Fibroblast of villous mesenchyme (primary cell): ENCODE data around the gene ANKRD31. TPM values are rescaled to one million over a fixed set of nuclear protein-coding genes. Genes with fewer than 3 reads are reported as not detected.

Source experiments
- DNase-seq: peaks from one replicate; pipeline ENCODE4 v3.0.0-alpha.2; 2010; ENCODE audit warnings: low read depth
- H3K4me3 ChIP-seq: 2 replicates; pipeline ENCODE4 v1.5.1; 2011; ENCODE audit warnings: low read depth, mild to moderate bottlenecking, low read length
- total RNA-seq: library from RNA; depleted of rRNA; stranded (reverse); fragments of >200 nt; gene quantifications from 2 replicates; pipeline ENCODE4 v1.2.3, GENCODE V29; 2012
- TF ChIP-seq, protein P1 (sequence below): IDR thresholded peaks from 2 replicates; pipeline ENCODE4 v1.5.1; 2012; ENCODE audit warnings: low read depth, mild to moderate bottlenecking, low read length; ENCODE audit not compliant: insufficient read depth

Gene ANKRD31
- total RNA-seq, 1 donor = under 0.01 TPM

- TF ChIP-seq, protein P1, sequence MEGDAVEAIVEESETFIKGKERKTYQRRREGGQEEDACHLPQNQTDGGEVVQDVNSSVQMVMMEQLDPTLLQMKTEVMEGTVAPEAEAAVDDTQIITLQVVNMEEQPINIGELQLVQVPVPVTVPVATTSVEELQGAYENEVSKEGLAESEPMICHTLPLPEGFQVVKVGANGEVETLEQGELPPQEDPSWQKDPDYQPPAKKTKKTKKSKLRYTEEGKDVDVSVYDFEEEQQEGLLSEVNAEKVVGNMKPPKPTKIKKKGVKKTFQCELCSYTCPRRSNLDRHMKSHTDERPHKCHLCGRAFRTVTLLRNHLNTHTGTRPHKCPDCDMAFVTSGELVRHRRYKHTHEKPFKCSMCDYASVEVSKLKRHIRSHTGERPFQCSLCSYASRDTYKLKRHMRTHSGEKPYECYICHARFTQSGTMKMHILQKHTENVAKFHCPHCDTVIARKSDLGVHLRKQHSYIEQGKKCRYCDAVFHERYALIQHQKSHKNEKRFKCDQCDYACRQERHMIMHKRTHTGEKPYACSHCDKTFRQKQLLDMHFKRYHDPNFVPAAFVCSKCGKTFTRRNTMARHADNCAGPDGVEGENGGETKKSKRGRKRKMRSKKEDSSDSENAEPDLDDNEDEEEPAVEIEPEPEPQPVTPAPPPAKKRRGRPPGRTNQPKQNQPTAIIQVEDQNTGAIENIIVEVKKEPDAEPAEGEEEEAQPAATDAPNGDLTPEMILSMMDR = no peak
- DNase-seq = no peak
- no peak overlapping the region for H3K4me3 ChIP-seq
Measured at GRCh38 chr5:75044406-75044805, 192.3 kb downstream of the ANKRD31 start.

- H3K4me3 ChIP-seq = no peak overlapping the region
- DNase-seq = no peak
- TF ChIP-seq, protein P1 = no peak
Measured at GRCh38 chr5:75043633-75044264, 192.9 kb downstream of the ANKRD31 start.

DNA sequence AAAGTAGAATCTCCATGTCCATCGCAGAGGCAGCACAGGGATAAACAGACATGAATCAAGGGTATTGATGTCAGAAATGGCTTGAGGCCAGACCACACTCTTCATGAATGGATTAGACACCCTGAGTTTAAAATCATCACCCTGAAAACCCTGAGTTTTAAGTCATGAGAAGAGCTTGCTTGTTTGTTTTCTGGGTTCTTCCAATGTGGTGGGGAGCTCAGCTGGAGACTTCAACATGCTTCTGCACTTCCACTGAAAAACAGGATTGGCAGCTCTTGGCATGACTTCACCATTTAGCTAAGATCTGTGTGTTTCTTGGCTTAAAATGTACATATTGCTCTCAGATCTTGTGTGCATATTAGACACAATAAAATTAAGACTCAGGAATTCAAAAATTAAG is 194.2 kb downstream of the ANKRD31 start:
- no peak for DNase-seq
- no peak overlapping the region for H3K4me3 ChIP-seq
- TF ChIP-seq, protein P1 = no peak

DNA sequence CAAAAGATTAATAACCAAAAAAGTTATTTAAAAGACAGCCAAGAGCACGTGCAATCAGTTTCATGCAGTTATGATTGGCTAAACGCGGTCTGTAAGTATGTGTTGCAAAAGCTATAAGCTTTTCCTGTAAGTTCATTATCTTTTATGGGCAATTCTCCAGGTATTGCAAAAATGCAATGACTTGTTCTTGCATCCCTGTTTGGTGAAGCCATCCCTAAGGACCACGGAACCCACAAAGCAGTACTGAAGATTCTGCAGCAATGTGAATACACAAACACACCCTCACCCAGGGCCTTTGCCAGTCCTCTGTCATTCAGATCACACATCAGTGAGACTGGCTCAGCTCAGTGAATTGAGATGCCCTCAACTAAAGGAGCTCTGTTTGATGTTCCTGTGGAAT is 195.7 kb downstream of the ANKRD31 start:
- TF ChIP-seq, protein P1 = no peak
- DNase-seq = peak; percentile 63

GRCh38 chr5:75037106-75037505 is 199.6 kb downstream of the ANKRD31 start:
- TF ChIP-seq, protein P1 = no peak
- no peak overlapping the region for H3K4me3 ChIP-seq
- DNase-seq = peak; percentile 65

More for the DNA sequence above, 195.7 kb downstream of the ANKRD31 start:
- no peak overlapping the region for H3K4me3 ChIP-seq

- DNase-seq = no peak
- no peak overlapping the region for H3K4me3 ChIP-seq
- TF ChIP-seq, protein P1 = no peak
Measured at GRCh38 chr5:75034137-75034739, 202.4 kb downstream of the ANKRD31 start.
